ENCODE measurements around the gene LIF.

- TF ChIP-seq, protein P1, sequence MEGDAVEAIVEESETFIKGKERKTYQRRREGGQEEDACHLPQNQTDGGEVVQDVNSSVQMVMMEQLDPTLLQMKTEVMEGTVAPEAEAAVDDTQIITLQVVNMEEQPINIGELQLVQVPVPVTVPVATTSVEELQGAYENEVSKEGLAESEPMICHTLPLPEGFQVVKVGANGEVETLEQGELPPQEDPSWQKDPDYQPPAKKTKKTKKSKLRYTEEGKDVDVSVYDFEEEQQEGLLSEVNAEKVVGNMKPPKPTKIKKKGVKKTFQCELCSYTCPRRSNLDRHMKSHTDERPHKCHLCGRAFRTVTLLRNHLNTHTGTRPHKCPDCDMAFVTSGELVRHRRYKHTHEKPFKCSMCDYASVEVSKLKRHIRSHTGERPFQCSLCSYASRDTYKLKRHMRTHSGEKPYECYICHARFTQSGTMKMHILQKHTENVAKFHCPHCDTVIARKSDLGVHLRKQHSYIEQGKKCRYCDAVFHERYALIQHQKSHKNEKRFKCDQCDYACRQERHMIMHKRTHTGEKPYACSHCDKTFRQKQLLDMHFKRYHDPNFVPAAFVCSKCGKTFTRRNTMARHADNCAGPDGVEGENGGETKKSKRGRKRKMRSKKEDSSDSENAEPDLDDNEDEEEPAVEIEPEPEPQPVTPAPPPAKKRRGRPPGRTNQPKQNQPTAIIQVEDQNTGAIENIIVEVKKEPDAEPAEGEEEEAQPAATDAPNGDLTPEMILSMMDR (IDR thresholded peaks at IDR 0.05; ENCODE audit: low read depth, low read length, missing input control), result no peak
- TF ChIP-seq YY1 (IDR thresholded peaks at IDR 0.05) (no peak), MAX (IDR thresholded peaks at IDR 0.05) (no peak), RXRA (IDR thresholded peaks at IDR 0.05) (no peak), TAF1 (conservative IDR thresholded peaks at IDR 0.05) (no peak), RAD21 (IDR thresholded peaks at IDR 0.05) (no peak), JUND (IDR thresholded peaks at IDR 0.05) (no peak), FOXA1 (IDR thresholded peaks at IDR 0.05) (no peak)
- TF ChIP-seq, protein P2, sequence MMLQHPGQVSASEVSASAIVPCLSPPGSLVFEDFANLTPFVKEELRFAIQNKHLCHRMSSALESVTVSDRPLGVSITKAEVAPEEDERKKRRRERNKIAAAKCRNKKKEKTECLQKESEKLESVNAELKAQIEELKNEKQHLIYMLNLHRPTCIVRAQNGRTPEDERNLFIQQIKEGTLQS (IDR thresholded peaks at IDR 0.05), result no peak
Measured at GRCh38 chr22:30234786-30235470, 11.6 kb downstream of the LIF start.

Data from liver (tissue), 3 donors.